SU-DHL-6 (cell line): ENCODE results near the gene ARHGAP22.

Experiments
- H2AFZ ChIP-seq: fragments of 200-600 bp; sonication (generic); 2 replicates; pipeline ENCODE4 v1.6.1; 2014; ENCODE audit warnings: low read depth, mild to moderate bottlenecking, moderate library complexity, mixed read lengths, antibody characterized with exemption, low read length; ENCODE audit not compliant: severe bottlenecking
- H3F3A ChIP-seq: fragments of 200-600 bp; shearing (Covaris generic); 2 replicates; pipeline ENCODE4 v1.6.0; 2016; ENCODE audit warnings: antibody characterized with exemption, mild to moderate bottlenecking; ENCODE audit not compliant: insufficient read depth
- H3K27ac ChIP-seq: fragments of 200-600 bp; sonication (generic); 2 replicates; pipeline ENCODE4 v1.5.1; 2016; ENCODE audit warnings: low read depth, mild to moderate bottlenecking, low read length, moderate library complexity, mixed read lengths
- H3K27me3 ChIP-seq: fragments of 200-600 bp; sonication (generic), shearing (Covaris generic); 2 replicates; pipeline ENCODE4 v1.6.0; 2014; ENCODE audit warnings: mild to moderate bottlenecking, low read length
- H3K36me3 ChIP-seq: fragments of 200-600 bp; sonication (generic); 2 replicates; pipeline ENCODE4 v1.6.1; 2014; ENCODE audit warnings: mild to moderate bottlenecking, low read length, mixed read lengths
- H3K4me2 ChIP-seq: fragments of 300-600, 200-600 bp; shearing (Covaris generic), sonication (generic); 2 replicates; pipeline ENCODE4 v1.6.0; 2014; ENCODE audit warnings: low read length, low read depth, mild to moderate bottlenecking; ENCODE audit not compliant: poor library complexity, severe bottlenecking
- H3K4me3 ChIP-seq: fragments of 200-600 bp; sonication (generic); 2 replicates; pipeline ENCODE4 v1.5.1; 2014; ENCODE audit warnings: antibody characterized with exemption, low read length, mild to moderate bottlenecking, mixed read lengths; ENCODE audit not compliant: insufficient read depth, poor library complexity, severe bottlenecking
- H3K79me2 ChIP-seq: fragments of 200-600 bp; sonication (generic); 2 replicates; pipeline ENCODE4 v1.6.1; 2014; ENCODE audit warnings: mild to moderate bottlenecking, low read length, moderate library complexity; ENCODE audit not compliant: insufficient read depth
- H3K9ac ChIP-seq: fragments of 200-600 bp; sonication (generic); 2 replicates; pipeline ENCODE4 v1.7.0; 2014; ENCODE audit warnings: mild to moderate bottlenecking, low read length
- H3K9me2 ChIP-seq: fragments of 200-600 bp; sonication (generic); replicated peaks from 2 replicates; pipeline ENCODE4 v1.6.1; 2014; ENCODE audit warnings: low read length; ENCODE audit not compliant: insufficient read depth
- H3K9me3 ChIP-seq: fragments of 200-600 bp; sonication (generic); 2 replicates; pipeline ENCODE4 v1.6.1; 2014; ENCODE audit warnings: low read length, mixed read lengths; ENCODE audit not compliant: insufficient read depth
- H4K20me1 ChIP-seq: fragments of 200-600 bp; sonication (generic); 2 replicates; pipeline ENCODE4 v1.6.1; 2014; ENCODE audit warnings: low read depth, mild to moderate bottlenecking, antibody characterized with exemption, low read length, moderate library complexity, mixed read lengths
- CTCF ChIP-seq: fragments of 200-600 bp; sonication (generic); IDR thresholded peaks from one replicate; pipeline ENCODE4 v1.5.1; 2017; ENCODE audit warnings: antibody characterized with exemption, mild to moderate bottlenecking, low read length, moderate library complexity; ENCODE audit not compliant: insufficient read depth, poor library complexity, severe bottlenecking
- EZH2phosphoT487 ChIP-seq: fragments of 200-600 bp; sonication (generic), shearing (Covaris generic); conservative IDR thresholded peaks from 2 replicates; pipeline ENCODE4 v1.6.1; 2018; ENCODE audit warnings: mild to moderate bottlenecking, antibody characterized with exemption, low read length, moderate library complexity, mixed read lengths

ARHGAP22 gene

GRCh38 chr10:48463318-48464003 is 141.4 kb downstream of the ARHGAP22 start:
- no peak overlapping the region for H3K9ac ChIP-seq
- no peaks in the 10 kb centered on the region for H3F3A ChIP-seq
- no peaks in the 10 kb centered on the region for H3K9me2 ChIP-seq
- no peak overlapping the region for H2AFZ ChIP-seq
- TF ChIP-seq CTCF (no peak), EZH2phosphoT487 (no peak)
- no peaks in the 10 kb centered on the region for H3K36me3 ChIP-seq
- H3K27me3 ChIP-seq, result no peaks in the 10 kb centered on the region
- no peaks in the 10 kb centered on the region for H3K79me2 ChIP-seq
- H3K9me3 ChIP-seq, result no peaks in the 10 kb centered on the region
- H3K4me3 ChIP-seq, result no peak overlapping the region
- no peak overlapping the region for H3K4me2 ChIP-seq
- H4K20me1 ChIP-seq, result no peaks in the 10 kb centered on the region
- no peak overlapping the region for H3K27ac ChIP-seq

GRCh38 chr10:48462482-48463020 is 142.3 kb downstream of the ARHGAP22 start:
- Histone ChIP-seq H3F3A (no peaks in the 10 kb centered on the region), H3K36me3 (no peaks in the 10 kb centered on the region), H3K9me3 (no peaks in the 10 kb centered on the region), H3K9ac (no peak overlapping the region), H3K4me3 (no peak overlapping the region), H2AFZ (no peak overlapping the region), H3K79me2 (no peaks in the 10 kb centered on the region), H3K27me3 (no peaks in the 10 kb centered on the region), H3K27ac (no peak overlapping the region), H4K20me1 (no peaks in the 10 kb centered on the region), H3K9me2 (no peaks in the 10 kb centered on the region), H3K4me2 (no peak overlapping the region)
- no peak for TF ChIP-seq CTCF
- TF ChIP-seq EZH2phosphoT487, result no peak

- Histone ChIP-seq H3K79me2 (no peaks in the 10 kb centered on the region), H3K9me3 (no peaks in the 10 kb centered on the region), H3K27me3 (no peaks in the 10 kb centered on the region)
These were observed 143.0 kb downstream of the ARHGAP22 start for GRCh38 chr10:48461623-48462481.

More at GRCh38 chr10:48461623-48462481, 143.0 kb downstream of the ARHGAP22 start:
- Histone ChIP-seq H3F3A (no peaks in the 10 kb centered on the region), H3K4me2 (no peak overlapping the region), H3K36me3 (no peaks in the 10 kb centered on the region), H2AFZ (no peak overlapping the region), H3K27ac (no peak overlapping the region), H3K9ac (no peak overlapping the region), H3K4me3 (no peak overlapping the region), H4K20me1 (no peaks in the 10 kb centered on the region), H3K9me2 (no peaks in the 10 kb centered on the region)
- TF ChIP-seq EZH2phosphoT487, result no peak
- no peak for TF ChIP-seq CTCF
